Measurements from ENCODE around the gene RAD51B.
"Not testable (repeated sequence)": the region's sequence is repeated elsewhere in the genome, so short reads cannot be mapped to it uniquely, and the experiment has no call there.

DNA sequence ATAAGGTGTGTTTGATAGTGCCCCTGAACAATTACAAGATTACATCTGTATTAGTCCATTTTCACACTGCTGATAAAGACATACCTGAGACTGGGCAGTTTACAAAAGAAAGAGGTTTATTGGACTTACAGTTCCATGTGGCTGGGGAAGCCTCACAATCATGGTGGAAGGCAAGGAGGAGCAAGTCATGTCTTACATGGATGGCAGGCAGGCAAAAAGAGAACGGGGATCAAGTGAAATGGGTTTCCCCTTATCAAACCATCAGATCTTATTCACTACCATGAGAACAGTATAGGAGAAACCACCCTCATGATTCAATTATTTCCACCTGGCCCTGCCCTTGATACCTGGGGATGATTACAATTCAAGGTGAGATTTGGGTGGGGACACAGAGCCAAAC is 211.4 kb downstream of the RAD51B start:
- not testable (repeated sequence) for TF ChIP-seq POLR2A (IDR thresholded peaks at IDR 0.05; ENCODE audit: low read depth, low read length); POLR2AphosphoS5 (IDR thresholded peaks at IDR 0.05; ENCODE audit: low read depth, low read length); TAF1 (IDR thresholded peaks at IDR 0.05; ENCODE audit: low read depth, low read length); PAX5 (IDR thresholded peaks at IDR 0.05; ENCODE audit: insufficient read depth, low read length, severe bottlenecking); SPI1 (IDR thresholded peaks at IDR 0.05; ENCODE audit: low read depth, low read length); POU2F2 (IDR thresholded peaks at IDR 0.05; ENCODE audit: low read depth, low read length)

Data from GM12891 (cell line).